ENCODE results near the gene P4HA3.

GRCh38 chr11:74276581-74276980 is 34.9 kb downstream of the P4HA3 start:
- TF ChIP-seq CTCF (IDR thresholded peaks at IDR 0.05; ENCODE audit: borderline replicate concordance, extremely low read depth, low read length, poor library complexity, severe bottlenecking) (no peak), EZH2 (IDR thresholded peaks at IDR 0.05; ENCODE audit: borderline replicate concordance, low read depth, low read length, severe bottlenecking) (no peak)
